ENCODE results near the gene KIF23.

The KIF23 gene

DNA sequence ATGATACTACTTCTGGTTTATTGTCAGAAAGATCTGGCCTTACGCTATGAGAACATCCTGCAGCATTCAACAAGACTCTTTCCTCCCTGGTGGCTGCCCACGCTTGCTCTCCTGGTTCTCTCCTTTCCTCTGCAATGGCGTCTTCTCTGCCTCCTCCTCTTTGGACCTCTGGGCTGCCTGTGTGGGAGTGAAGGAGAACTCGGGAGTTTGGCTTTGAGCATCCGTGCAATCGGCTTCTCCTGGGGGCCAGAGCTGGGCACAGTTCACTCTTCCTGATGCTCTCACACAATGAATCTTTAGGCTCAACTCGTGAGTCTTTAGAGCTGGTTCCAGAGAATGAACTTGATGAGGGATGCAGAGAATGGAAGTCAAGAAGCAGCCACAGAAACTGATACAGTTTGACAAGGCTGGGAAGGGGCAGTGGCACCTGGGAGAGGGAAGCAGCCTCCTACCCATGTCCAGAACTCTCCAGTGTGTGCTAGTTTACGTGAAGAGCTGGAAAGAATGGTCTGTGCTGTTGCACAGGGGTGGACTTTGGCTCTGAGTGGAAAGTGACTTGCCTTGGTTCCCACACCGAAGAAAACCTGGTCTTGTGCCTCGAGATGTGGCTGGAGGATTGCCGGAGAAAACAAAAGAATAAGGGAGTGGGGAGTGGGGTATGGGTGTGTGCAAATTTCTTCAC is 76.3 kb downstream of the KIF23 start:
- POLR2A ChIA-PET, result interaction anchor here (0.5 to 1.0 kb wide), 2 partner anchors 28 to 568 kb away, joined by 3 read pairs; no protein-coding TSS in a partner anchor

DNA sequence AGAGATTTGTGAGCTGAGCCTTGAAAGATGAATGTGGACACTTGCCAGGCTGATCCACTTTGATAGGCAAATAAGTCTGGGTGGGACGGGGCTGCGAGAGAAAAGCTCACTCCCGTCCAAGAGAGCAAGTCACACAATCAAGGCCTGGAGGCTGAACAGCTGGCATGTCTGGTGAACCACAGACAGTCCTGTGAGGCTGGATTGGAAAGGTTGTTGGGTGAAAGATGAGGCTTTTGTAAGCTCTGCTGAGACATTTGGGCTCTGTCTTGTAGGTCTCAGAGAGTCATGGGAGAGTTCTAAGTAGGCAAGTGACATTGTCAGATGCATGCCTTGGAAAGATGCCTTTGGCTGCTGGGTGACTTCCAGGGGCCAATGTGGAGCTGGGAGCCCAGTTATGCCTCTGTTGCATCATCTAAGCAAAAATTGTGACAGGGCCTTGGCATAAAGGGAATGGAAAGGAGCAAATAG is 76.9 kb downstream of the KIF23 start:
- no peak for TF ChIP-seq LEF1 (IDR thresholded peaks at IDR 0.05; ENCODE audit: borderline replicate concordance)
- no peak for TF ChIP-seq TARDBP (IDR thresholded peaks at IDR 0.05)
- TF ChIP-seq, protein P1, sequence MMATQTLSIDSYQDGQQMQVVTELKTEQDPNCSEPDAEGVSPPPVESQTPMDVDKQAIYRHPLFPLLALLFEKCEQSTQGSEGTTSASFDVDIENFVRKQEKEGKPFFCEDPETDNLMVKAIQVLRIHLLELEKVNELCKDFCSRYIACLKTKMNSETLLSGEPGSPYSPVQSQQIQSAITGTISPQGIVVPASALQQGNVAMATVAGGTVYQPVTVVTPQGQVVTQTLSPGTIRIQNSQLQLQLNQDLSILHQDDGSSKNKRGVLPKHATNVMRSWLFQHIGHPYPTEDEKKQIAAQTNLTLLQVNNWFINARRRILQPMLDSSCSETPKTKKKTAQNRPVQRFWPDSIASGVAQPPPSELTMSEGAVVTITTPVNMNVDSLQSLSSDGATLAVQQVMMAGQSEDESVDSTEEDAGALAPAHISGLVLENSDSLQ (IDR thresholded peaks at IDR 0.05), result no peak
- no peak for TF ChIP-seq ELF4 (IDR thresholded peaks at IDR 0.05)
- no peak for TF ChIP-seq FOXM1 (IDR thresholded peaks at IDR 0.05; ENCODE audit: borderline replicate concordance)
- TF ChIP-seq SP1 (IDR thresholded peaks at IDR 0.05), result no peak
- TF ChIP-seq FOXA1 (IDR thresholded peaks at IDR 0.05), result no peak
- no peak for TF ChIP-seq ZNF384 (IDR thresholded peaks at IDR 0.05)
- no peak for TF ChIP-seq FOXK2 (IDR thresholded peaks at IDR 0.05)
- no peak for TF ChIP-seq ARNT (IDR thresholded peaks at IDR 0.05)
- no peak for TF ChIP-seq L3MBTL2 (conservative IDR thresholded peaks at IDR 0.05)
- TF ChIP-seq HDGF (IDR thresholded peaks at IDR 0.05; ENCODE audit: borderline replicate concordance), result no peak
- ChIA-PET POLR2A (interaction anchor here (0.5 to 1.0 kb wide), 2 partner anchors 28 to 568 kb away, joined by 3 read pairs; no protein-coding TSS in a partner anchor), CTCF (interaction anchor here (0.6 to 1.1 kb wide), 2 partner anchors 13 to 1000 kb away, joined by 3 to 4 read pairs; no protein-coding TSS in a partner anchor)
- DNase-seq (ENCODE audit: extremely low spot score), result no peak

More for the DNA sequence above, 76.3 kb downstream of the KIF23 start:
- TF ChIP-seq FOXK2 (IDR thresholded peaks at IDR 0.05) (no peak), TARDBP (IDR thresholded peaks at IDR 0.05) (no peak), CTBP1 (IDR thresholded peaks at IDR 0.05; ENCODE audit: borderline replicate concordance) (no peak)
- CTCF ChIA-PET, result interaction anchor here (0.6 to 1.1 kb wide), 2 partner anchors 12 to 1001 kb away, joined by 3 to 4 read pairs; no protein-coding TSS in a partner anchor
- DNase-seq (ENCODE audit: extremely low spot score), result no peak

DNA sequence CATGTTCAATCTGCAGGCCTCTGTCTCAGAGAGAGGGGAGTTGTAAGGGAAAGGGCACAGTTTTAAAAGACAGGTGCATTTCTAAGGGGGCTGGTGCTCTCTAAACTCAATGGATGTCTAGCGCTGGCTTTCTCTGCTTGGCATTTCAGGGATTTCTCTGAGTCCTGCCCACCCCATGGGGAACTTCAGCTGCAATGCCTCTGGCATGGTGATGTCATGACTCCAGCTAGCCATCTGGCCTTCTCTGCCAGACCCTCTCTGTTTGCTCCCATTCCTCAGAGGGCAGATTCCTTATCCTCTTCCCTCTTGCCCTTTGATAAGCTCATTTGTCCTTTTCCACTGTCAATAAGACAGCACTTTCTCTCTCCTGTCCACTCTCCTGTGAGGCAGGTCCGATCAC is 79.3 kb downstream of the KIF23 start:
- CTCF ChIA-PET, result interaction anchor here (0.7 to 1.6 kb wide), 3 partner anchors 10 to 21 kb away, joined by 4 to 6 read pairs (median 5); no protein-coding TSS in a partner anchor
- POLR2A ChIA-PET, result no interaction called here
- TF ChIP-seq FOXM1 (IDR thresholded peaks at IDR 0.05; ENCODE audit: borderline replicate concordance) (no peak), ELF4 (IDR thresholded peaks at IDR 0.05) (no peak), BHLHE40 (IDR thresholded peaks at IDR 0.05; ENCODE audit: borderline replicate concordance) (no peak), SUZ12 (IDR thresholded peaks at IDR 0.05) (no peak), NFRKB (IDR thresholded peaks at IDR 0.05) (no peak), SP1 (IDR thresholded peaks at IDR 0.05) (no peak), ARNT (IDR thresholded peaks at IDR 0.05) (no peak), ZNF384 (IDR thresholded peaks at IDR 0.05) (no peak), TARDBP (IDR thresholded peaks at IDR 0.05) (no peak), CTBP1 (IDR thresholded peaks at IDR 0.05; ENCODE audit: borderline replicate concordance) (no peak), HDGF (IDR thresholded peaks at IDR 0.05; ENCODE audit: borderline replicate concordance) (no peak), FOXA1 (IDR thresholded peaks at IDR 0.05) (no peak), LEF1 (IDR thresholded peaks at IDR 0.05; ENCODE audit: borderline replicate concordance) (no peak), FOXK2 (IDR thresholded peaks at IDR 0.05) (no peak), L3MBTL2 (conservative IDR thresholded peaks at IDR 0.05) (no peak)
- TF ChIP-seq, protein P1 (IDR thresholded peaks at IDR 0.05), result no peak
- DNase-seq (ENCODE audit: extremely low spot score), result no peak

DNA sequence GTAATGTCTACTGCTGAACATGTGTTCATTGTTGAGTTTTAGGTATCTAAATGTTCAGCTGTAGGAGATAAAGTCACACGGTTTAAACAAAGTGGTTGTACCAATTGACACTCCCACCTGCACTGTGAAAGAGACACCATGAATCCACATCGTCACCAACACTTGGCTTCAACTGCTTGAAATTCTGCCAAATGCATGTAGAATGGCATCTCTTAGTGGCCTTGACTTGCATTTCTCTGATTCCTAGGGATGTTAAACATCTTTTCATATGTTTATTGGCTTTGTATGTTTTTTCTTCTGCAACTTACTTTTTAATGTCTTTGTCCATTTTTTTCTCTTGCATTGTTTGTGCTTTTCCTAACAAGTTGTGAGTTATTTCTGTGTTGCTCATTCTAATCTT is 81.9 kb downstream of the KIF23 start:
- TF ChIP-seq FOXK2 (IDR thresholded peaks at IDR 0.05) (no peak), HDGF (IDR thresholded peaks at IDR 0.05; ENCODE audit: borderline replicate concordance) (no peak), SUZ12 (IDR thresholded peaks at IDR 0.05) (no peak), TARDBP (IDR thresholded peaks at IDR 0.05) (no peak), ARNT (IDR thresholded peaks at IDR 0.05) (no peak), CTBP1 (IDR thresholded peaks at IDR 0.05; ENCODE audit: borderline replicate concordance) (no peak), ELF4 (IDR thresholded peaks at IDR 0.05) (no peak), NFRKB (IDR thresholded peaks at IDR 0.05) (no peak), ZNF384 (IDR thresholded peaks at IDR 0.05) (no peak), BHLHE40 (IDR thresholded peaks at IDR 0.05; ENCODE audit: borderline replicate concordance) (no peak), FOXA1 (IDR thresholded peaks at IDR 0.05) (no peak), L3MBTL2 (conservative IDR thresholded peaks at IDR 0.05) (no peak)
- TF ChIP-seq, protein P1 (IDR thresholded peaks at IDR 0.05), result no peak
- POLR2A ChIA-PET, result no interaction called here
- no peak for DNase-seq (ENCODE audit: extremely low spot score)
- CTCF ChIA-PET, result no interaction called here

DNA sequence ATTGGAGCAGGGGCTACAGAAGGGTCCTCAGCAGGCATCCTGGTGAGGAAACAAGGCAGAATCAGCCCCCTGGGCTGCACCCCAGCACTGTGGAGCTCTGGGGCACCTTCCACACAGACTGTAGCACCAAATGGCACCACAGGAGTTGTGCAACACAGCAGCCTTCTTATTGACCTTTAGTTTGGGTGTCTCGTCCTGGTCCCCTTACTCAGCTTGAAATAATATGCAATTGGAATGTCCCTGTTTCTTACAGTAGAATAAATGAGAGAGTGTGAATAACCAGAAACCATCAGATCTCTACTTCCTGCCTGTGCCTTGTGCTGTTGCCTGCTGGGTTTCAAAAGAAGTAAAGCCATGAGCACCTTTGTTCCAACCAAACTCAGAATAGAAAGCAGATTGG is 82.9 kb downstream of the KIF23 start:
- TF ChIP-seq TARDBP (IDR thresholded peaks at IDR 0.05) (no peak), CTBP1 (IDR thresholded peaks at IDR 0.05; ENCODE audit: borderline replicate concordance) (no peak), L3MBTL2 (conservative IDR thresholded peaks at IDR 0.05) (no peak), SP1 (IDR thresholded peaks at IDR 0.05) (no peak), NFRKB (IDR thresholded peaks at IDR 0.05) (no peak), FOXA1 (IDR thresholded peaks at IDR 0.05) (no peak), ELF4 (IDR thresholded peaks at IDR 0.05) (no peak), ZNF384 (IDR thresholded peaks at IDR 0.05) (no peak), SUZ12 (IDR thresholded peaks at IDR 0.05) (no peak), HDGF (IDR thresholded peaks at IDR 0.05; ENCODE audit: borderline replicate concordance) (no peak), FOXK2 (IDR thresholded peaks at IDR 0.05) (no peak), ARNT (IDR thresholded peaks at IDR 0.05) (no peak), LEF1 (IDR thresholded peaks at IDR 0.05; ENCODE audit: borderline replicate concordance) (no peak)
- TF ChIP-seq, protein P1 (IDR thresholded peaks at IDR 0.05), result no peak
- ChIA-PET CTCF (no interaction called here), POLR2A (no interaction called here)

More for the DNA sequence above, 82.9 kb downstream of the KIF23 start:
- no peak for DNase-seq (ENCODE audit: extremely low spot score)
